DND-41 (cell line): ENCODE measurements around the gene ZNF462.
"Not testable (repeated sequence)": the region's sequence is repeated elsewhere in the genome, so short reads cannot be mapped to it uniquely, and the experiment has no call there.

Source experiments
- ATAC-seq: fragments of 200-7000 bp; cut with Tn5 transposase; 3 replicates; pipeline ENCODE4 v1.9.1; 2021; ENCODE audit warnings: low read depth; ENCODE audit not compliant: insufficient read depth
- DNase-seq: peaks from one replicate; pipeline ENCODE4 v3.0.0-alpha.2; 2020
- H2AFZ ChIP-seq: 2 replicates; pipeline ENCODE4 v1.6.0; 2012; ENCODE audit warnings: low read depth, low read length
- H3K27ac ChIP-seq: 2 replicates; pipeline ENCODE4 v1.5.1; 2012; ENCODE audit warnings: low read length, inconsistent platforms
- H3K27me3 ChIP-seq: fragments of 200-600 bp; sonication (generic); 2 replicates; pipeline ENCODE4 v1.6.0; 2012; ENCODE audit warnings: low read length, mild to moderate bottlenecking, inconsistent platforms; ENCODE audit not compliant: insufficient read depth, poor library complexity
- H3K36me3 ChIP-seq: 2 replicates; pipeline ENCODE4 v1.5.1; 2012; ENCODE audit warnings: low read length, inconsistent platforms; ENCODE audit not compliant: insufficient read depth
- H3K4me1 ChIP-seq: 2 replicates; pipeline ENCODE4 v1.5.1; 2012; ENCODE audit warnings: mild to moderate bottlenecking, low read length; ENCODE audit not compliant: insufficient read depth
- H3K4me2 ChIP-seq: 2 replicates; pipeline ENCODE4 v1.6.0; 2012; ENCODE audit warnings: mild to moderate bottlenecking, moderate library complexity, low read length, inconsistent platforms; ENCODE audit not compliant: insufficient read depth
- H3K4me3 ChIP-seq, 2 experiments: fragments of 200-600 bp in 1 of 2; shearing (Covaris generic) in 1 of 2; 2 replicates each; pipeline ENCODE4 v1.5.1; 2012 to 2016; ENCODE audit warnings: inconsistent platforms in 2 of 2, low read length in 2 of 2, mild to moderate bottlenecking in 2 of 2, low read depth in 1 of 2, moderate library complexity in 1 of 2
- H3K79me2 ChIP-seq: 2 replicates; pipeline ENCODE4 v1.6.0; 2012; ENCODE audit warnings: low read length, inconsistent platforms; ENCODE audit not compliant: insufficient read depth
- H3K9ac ChIP-seq: 2 replicates; pipeline ENCODE4 v1.6.0; 2012; ENCODE audit warnings: low read depth, mild to moderate bottlenecking, inconsistent platforms, low read length, moderate library complexity
- H3K9me3 ChIP-seq: 2 replicates; pipeline ENCODE4 v1.5.1; 2012; ENCODE audit warnings: low read length, moderate library complexity, mild to moderate bottlenecking, inconsistent platforms; ENCODE audit not compliant: insufficient read depth, severe bottlenecking
- H4K20me1 ChIP-seq: 2 replicates; pipeline ENCODE4 v1.6.0; 2012; ENCODE audit warnings: low read length; ENCODE audit not compliant: insufficient read depth
- CTCF ChIP-seq: IDR thresholded peaks from 2 replicates; pipeline ENCODE4 v1.5.1; 2012; ENCODE audit warnings: borderline replicate concordance, low read length, moderate library complexity, mild to moderate bottlenecking; ENCODE audit not compliant: poor library complexity, severe bottlenecking; ENCODE audit errors: extremely low read depth
- EZH2 ChIP-seq: IDR thresholded peaks from 3 replicates; pipeline ENCODE4 v1.6.1; 2012; ENCODE audit warnings: borderline replicate concordance, low read depth, mild to moderate bottlenecking, moderate library complexity, low read length, inconsistent platforms; ENCODE audit not compliant: severe bottlenecking

The ZNF462 gene

GRCh38 chr9:106893088-106893487, 30.1 kb downstream of the ZNF462 start:
- no peak for DNase-seq
- no peak for TF ChIP-seq EZH2
- no peak for TF ChIP-seq CTCF
- Histone ChIP-seq H3K79me2 (no peaks in the 10 kb centered on the region), H2AFZ (no peak overlapping the region), H3K27me3 (no peaks in the 10 kb centered on the region), H3K4me1 (no peaks in the 10 kb centered on the region), H3K9ac (no peak overlapping the region), H4K20me1 (no peaks in the 10 kb centered on the region), H3K9me3 (no peaks in the 10 kb centered on the region), H3K4me3 (no peak overlapping the region), H3K27ac (no peak overlapping the region), H3K36me3 (no peaks in the 10 kb centered on the region), H3K4me2 (no peak overlapping the region)
- ATAC-seq, result no peak

- no peak for DNase-seq
Measured at GRCh38 chr9:106896695-106897094, 33.7 kb downstream of the ZNF462 start.

GRCh38 chr9:106897236-106897635, 34.3 kb downstream of the ZNF462 start:
- Histone ChIP-seq H3K9me3 (no peaks in the 10 kb centered on the region), H3K27me3 (no peaks in the 10 kb centered on the region), H3K27ac (no peak overlapping the region), H2AFZ (no peak overlapping the region), H3K79me2 (no peaks in the 10 kb centered on the region), H4K20me1 (no peaks in the 10 kb centered on the region), H3K4me2 (no peak overlapping the region), H3K36me3 (no peaks in the 10 kb centered on the region), H3K9ac (no peak overlapping the region), H3K4me1 (no peaks in the 10 kb centered on the region), H3K4me3 (no peak overlapping the region)
- ATAC-seq (no peak), DNase-seq (no peak)
- no peak for TF ChIP-seq CTCF
- no peak for TF ChIP-seq EZH2

More at GRCh38 chr9:106896695-106897094, 33.7 kb downstream of the ZNF462 start:
- ATAC-seq, result no peak
- Histone ChIP-seq H3K9me3 (no peaks in the 10 kb centered on the region), H3K36me3 (no peaks in the 10 kb centered on the region), H3K27me3 (no peaks in the 10 kb centered on the region), H3K4me1 (no peaks in the 10 kb centered on the region), H3K4me3 (no peak overlapping the region), H3K4me2 (no peak overlapping the region), H3K27ac (no peak overlapping the region), H3K79me2 (no peaks in the 10 kb centered on the region), H4K20me1 (no peaks in the 10 kb centered on the region), H2AFZ (no peak overlapping the region), H3K9ac (no peak overlapping the region)
- TF ChIP-seq EZH2 (no peak), CTCF (no peak)

GRCh38 chr9:106897751-106898150, 34.8 kb downstream of the ZNF462 start:
- Histone ChIP-seq H3K36me3 (no peaks in the 10 kb centered on the region), H3K79me2 (no peaks in the 10 kb centered on the region), H3K9me3 (no peaks in the 10 kb centered on the region), H4K20me1 (no peaks in the 10 kb centered on the region), H3K27me3 (no peaks in the 10 kb centered on the region), H3K4me3 (no peak overlapping the region), H3K4me1 (no peaks in the 10 kb centered on the region), H3K4me2 (no peak overlapping the region), H3K27ac (no peak overlapping the region), H2AFZ (no peak overlapping the region), H3K9ac (no peak overlapping the region)
- ATAC-seq, result no peak
- TF ChIP-seq CTCF, result no peak
- no peak for TF ChIP-seq EZH2
- no peak for DNase-seq

GRCh38 chr9:106900523-106900922, 37.6 kb downstream of the ZNF462 start:
- H2AFZ ChIP-seq, H4K20me1 ChIP-seq, H3K36me3 ChIP-seq, H3K4me1 ChIP-seq, H3K9me3 ChIP-seq, H3K27ac ChIP-seq, H3K9ac ChIP-seq, H3K27me3 ChIP-seq, ATAC-seq, H3K4me3 ChIP-seq, H3K4me2 ChIP-seq, DNase-seq, H3K79me2 ChIP-seq: not testable (repeated sequence)
